Measurements from ENCODE around the gene ZNF558. TPM values are rescaled to one million over a fixed set of nuclear protein-coding genes. Genes with fewer than 3 reads are reported as not detected.

ZNF558 gene
- polyA plus RNA-seq: 2.1 and 5.8 TPM in 2 replicates

DNA sequence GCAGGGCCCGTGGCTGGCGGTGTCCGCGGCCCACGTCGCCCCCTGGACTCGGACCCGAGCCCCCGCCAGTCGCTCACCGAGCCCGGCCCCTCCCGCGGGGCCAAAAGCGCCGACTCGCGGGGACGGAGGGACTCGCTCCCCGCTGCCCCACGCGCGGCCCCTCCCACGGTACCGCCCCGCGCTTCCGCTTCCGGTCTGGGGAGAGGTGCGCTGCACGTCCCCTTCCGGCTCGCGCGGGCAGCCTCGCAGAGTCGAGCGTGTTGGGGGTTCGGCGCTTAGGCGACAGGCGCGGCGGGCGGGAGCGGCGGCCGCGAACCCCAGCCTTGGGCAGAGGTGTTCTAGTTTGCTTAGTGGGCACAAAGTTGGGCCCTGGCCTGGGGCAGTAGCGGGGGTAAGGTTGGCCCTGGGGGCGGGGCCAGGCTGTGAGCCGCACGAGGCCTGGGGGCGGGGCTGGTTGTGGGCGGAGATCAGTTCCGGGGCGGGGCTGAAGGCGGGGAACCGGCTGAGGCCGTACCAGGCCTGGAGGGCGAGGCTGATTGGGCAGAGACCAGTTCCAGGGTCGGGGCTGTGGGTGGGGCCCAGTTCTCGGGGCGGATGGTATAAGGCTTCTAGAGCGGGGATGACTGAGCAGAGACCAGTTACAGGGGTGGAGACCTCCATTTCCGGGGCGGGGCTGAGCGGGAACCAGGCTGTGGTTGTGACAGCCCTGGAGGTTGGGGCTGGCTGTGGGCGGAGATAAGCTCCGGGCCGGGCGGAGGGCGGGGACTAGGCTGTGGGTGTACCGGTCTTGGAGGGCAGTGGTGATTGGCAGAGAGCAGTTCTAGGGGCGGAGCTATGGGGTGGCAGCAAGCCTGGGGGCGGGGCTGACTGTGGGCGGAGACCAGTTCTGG is at the start of gene ZNF558, which contains the start of gene MBD3L1:
ZNF558 (minus strand) TSS at position 173 of the 890 bp plus-strand sequence. CDS start 9,645 bp downstream, outside the sequence.
MBD3L1 (plus strand) TSS at position 246 of the 890 bp plus-strand sequence. CDS start 10,302 bp downstream, outside the sequence.

Other genes starting within 250 kb of the ZNF558 start
- 0.17 TPM in 1 of 2 replicates, not detected in the other for gene ADAMTS10, start 221.6 kb downstream of the ZNF558 start, polyA plus RNA-seq
- gene NFILZ, start 201.7 kb downstream of the ZNF558 start, polyA plus RNA-seq: not detected in 2 replicates
- not detected in 2 replicates for gene ACTL9, start 133.5 kb downstream of the ZNF558 start, polyA plus RNA-seq
- not detected in 2 replicates for gene OR2Z1, start 110.7 kb downstream of the ZNF558 start, polyA plus RNA-seq
- gene MBD3L1, start 73 bp upstream of the ZNF558 start, polyA plus RNA-seq: not detected in 2 replicates
- gene MUC16, start 178.1 kb upstream of the ZNF558 start, polyA plus RNA-seq: 0.11 and 0.15 TPM in 2 replicates